Activated CD4-positive, alpha-beta memory T cell treated with anti-CD3 and anti-CD28 coated beads for 36 hours (primary cell): ENCODE results near the gene OR6B2. TPM values are rescaled to one million over a fixed set of nuclear protein-coding genes. Genes with fewer than 3 reads are reported as not detected.
A peak's percentile ranks its signal among the peaks of the same experiment; 100 is the strongest.

Experiments used
- CTCF ChIA-PET: fragments of 350-600 bp; sonication (Branson Sonifier 250); formaldehyde crosslinking; loops from one replicate; lab custom pipeline; 2021; ENCODE audit warnings: antibody characterized with exemption, inconsistent platforms; lab: Charles Lee
- POLR2A ChIA-PET: fragments of 350-600 bp; sonication (Branson Sonifier 250); formaldehyde crosslinking; loops from one replicate; lab custom pipeline; 2021; ENCODE audit warnings: antibody characterized with exemption; lab: Charles Lee
- DNase-seq: peaks from one replicate; pipeline ENCODE4 v3.0.0-alpha.2; 2020
- H3K27ac Mint-ChIP-seq: one replicate; pipeline ENCODE4 v1.8.0; 2021; ENCODE audit warnings: mixed read lengths
- H3K27me3 Mint-ChIP-seq: one replicate; pipeline ENCODE4 v1.8.0; 2021; ENCODE audit warnings: mixed read lengths
- H3K36me3 Mint-ChIP-seq: one replicate; pipeline ENCODE4 v1.8.0; 2021; ENCODE audit warnings: mixed read lengths
- H3K4me1 Mint-ChIP-seq: one replicate; pipeline ENCODE4 v1.8.0; 2021; ENCODE audit warnings: low read depth, mixed read lengths
- H3K4me3 Mint-ChIP-seq: one replicate; pipeline ENCODE4 v1.8.0; 2021; ENCODE audit warnings: mild to moderate bottlenecking, mixed read lengths
- H3K9me3 Mint-ChIP-seq: one replicate; pipeline ENCODE4 v1.8.0; 2021; ENCODE audit warnings: mixed read lengths
- intact Hi-C: fragments of 100-400 bp; cut with micrococcal nuclease; formaldehyde crosslinking; loops from one replicate; pipeline ENCODE4 v1.15.1; 2023
- total RNA-seq, 2 experiments: library from RNA; stranded (reverse); gene quantifications; one replicate each; pipeline ENCODE4 v1.2.3, GENCODE V29; 2021

The OR6B2 gene
- total RNA-seq, result not detected

DNA sequence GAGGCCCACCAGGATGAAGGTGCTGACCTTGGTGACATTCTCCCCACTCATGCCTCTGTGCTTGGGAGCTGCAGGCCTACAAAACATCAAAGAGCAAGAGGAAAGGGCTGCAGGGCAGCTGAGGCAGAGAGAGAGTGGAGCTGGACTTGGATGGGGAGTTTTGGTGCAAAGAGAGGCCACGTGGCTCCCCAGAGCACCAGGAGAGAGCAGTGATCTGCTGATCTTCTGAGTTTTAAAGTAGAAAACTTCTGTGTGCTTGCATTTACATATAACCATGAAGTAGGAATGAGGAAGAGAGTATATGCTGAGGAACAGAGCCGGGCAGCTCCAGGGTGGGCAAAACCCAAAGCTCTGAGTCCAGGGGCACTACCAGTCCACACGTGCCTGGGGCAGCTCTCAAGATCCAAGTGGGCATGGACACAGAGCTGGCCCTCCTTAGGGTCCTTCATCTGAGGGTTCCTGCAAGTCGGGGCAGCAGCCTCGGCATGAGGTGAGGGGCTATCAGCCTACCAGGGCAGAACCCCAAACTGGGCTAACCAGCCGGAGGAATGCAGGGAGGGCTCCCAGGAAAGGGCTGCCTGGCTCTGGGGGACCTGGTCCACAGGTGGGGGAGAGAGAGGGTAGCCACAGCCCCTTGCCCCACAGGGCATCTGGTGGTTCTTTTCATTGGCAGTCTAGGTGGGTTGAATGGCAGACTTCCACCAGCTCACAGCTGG is at the start of gene OR6B2:
TSS of gene OR6B2 (minus strand) at position 51 of the 716 bp plus-strand sequence. CDS start at position 51, 0 bp downstream.
- H3K27ac Mint-ChIP-seq, result no peak within 1 kb of the TSS
- no peaks in the 10 kb centered on the region for H3K4me1 Mint-ChIP-seq
- peaks cover 15% of the 10 kb centered on the region for H3K27me3 Mint-ChIP-seq
- ChIA-PET POLR2A (no interaction called here), CTCF (no interaction called here)
- no peak for DNase-seq
- no peak within 1 kb of the TSS for H3K4me3 Mint-ChIP-seq
- no peaks in the 10 kb centered on the region for H3K9me3 Mint-ChIP-seq
- no peaks in the 10 kb centered on the region for H3K36me3 Mint-ChIP-seq
- intact Hi-C loops, result no loop called here

DNA sequence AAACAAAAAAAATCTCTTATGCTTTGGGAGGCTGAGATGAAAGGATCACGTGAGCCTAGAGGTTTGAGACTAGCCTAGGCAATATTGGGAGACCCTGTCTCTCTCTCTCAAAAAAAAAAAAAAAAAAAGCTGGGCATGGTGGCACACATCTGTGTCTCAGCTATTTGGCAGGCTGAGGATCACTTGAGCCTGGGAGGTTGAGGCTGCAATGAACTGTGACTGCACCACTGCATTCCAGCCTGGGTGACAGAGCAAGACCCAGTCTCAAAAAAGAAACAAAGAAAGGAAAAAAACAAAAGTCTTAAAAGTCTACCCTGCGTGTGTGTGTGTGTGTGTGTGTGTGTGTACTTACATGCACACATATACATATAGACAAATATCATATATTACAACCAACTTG is 48.4 kb upstream of the OR6B2 start:
- intact Hi-C loops, result no loop called here
- Mint-ChIP-seq H3K4me1 (no peaks in the 10 kb centered on the region), H3K36me3 (peaks cover 6% of the 10 kb centered on the region), H3K27me3 (peaks cover 14% of the 10 kb centered on the region), H3K4me3 (no peak overlapping the region), H3K9me3 (peaks cover 15% of the 10 kb centered on the region), H3K27ac (no peak overlapping the region)
- ChIA-PET CTCF (no interaction called here), POLR2A (no interaction called here)
- no peak for DNase-seq

DNA sequence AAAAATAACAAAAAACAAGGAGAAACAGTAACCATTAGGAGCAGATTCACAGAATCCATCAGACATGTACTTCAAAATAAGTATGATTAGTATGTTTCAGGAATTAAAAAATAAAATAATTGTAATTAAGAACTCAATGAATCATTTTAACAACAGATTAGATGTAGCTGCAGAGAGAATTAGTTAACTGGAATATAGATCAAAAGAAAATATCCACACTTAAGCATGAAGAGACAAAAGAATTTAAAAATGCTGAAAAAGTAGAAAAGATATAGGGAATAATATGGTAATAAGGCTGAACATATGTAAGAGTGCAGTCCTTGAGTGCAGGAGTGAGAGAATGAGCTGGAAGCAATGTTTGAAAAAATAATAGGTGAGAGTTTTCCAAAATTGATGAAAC is 47.2 kb upstream of the OR6B2 start:
- DNase-seq, result no peak
- H3K27ac Mint-ChIP-seq, result no peak overlapping the region
- ChIA-PET CTCF (no interaction called here), POLR2A (no interaction called here)
- H3K27me3 Mint-ChIP-seq, result peaks cover 9% of the 10 kb centered on the region
- H3K4me3 Mint-ChIP-seq, result no peak overlapping the region
- intact Hi-C loops, result no loop called here
- H3K4me1 Mint-ChIP-seq, result no peaks in the 10 kb centered on the region
- peaks cover 6% of the 10 kb centered on the region for H3K36me3 Mint-ChIP-seq
- peaks cover 15% of the 10 kb centered on the region for H3K9me3 Mint-ChIP-seq

DNA sequence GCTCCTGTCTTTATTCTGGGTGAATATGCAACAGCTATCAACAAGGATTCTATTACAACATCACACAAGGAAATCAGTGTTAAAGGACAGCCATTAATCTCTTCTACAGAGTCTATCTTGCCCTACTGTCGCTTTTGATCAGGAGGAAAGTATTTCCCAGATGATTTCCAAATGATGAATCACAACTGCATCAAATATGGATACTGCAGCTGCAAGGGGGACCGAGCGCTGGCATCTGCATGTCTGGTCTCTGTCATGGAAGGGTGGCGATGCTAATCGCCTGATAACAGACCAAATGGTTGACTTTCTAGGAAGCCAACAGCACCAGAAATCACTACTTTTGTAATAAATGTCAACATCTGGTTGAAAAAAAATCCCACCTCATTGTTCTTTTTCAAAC is 44.3 kb upstream of the OR6B2 start:
- Mint-ChIP-seq H3K27ac (no peak overlapping the region), H3K27me3 (peaks cover 9% of the 10 kb centered on the region), H3K4me1 (no peaks in the 10 kb centered on the region), H3K9me3 (peaks cover 15% of the 10 kb centered on the region), H3K4me3 (no peak overlapping the region), H3K36me3 (peaks cover 6% of the 10 kb centered on the region)
- intact Hi-C loops, result no loop called here
- POLR2A ChIA-PET, result no interaction called here
- CTCF ChIA-PET, result interaction anchor here (1.1 to 1.4 kb wide), 2 partner anchors 8 to 13 kb away, joined by 3 to 10 read pairs; no protein-coding TSS in a partner anchor
- DNase-seq, result no peak

DNA sequence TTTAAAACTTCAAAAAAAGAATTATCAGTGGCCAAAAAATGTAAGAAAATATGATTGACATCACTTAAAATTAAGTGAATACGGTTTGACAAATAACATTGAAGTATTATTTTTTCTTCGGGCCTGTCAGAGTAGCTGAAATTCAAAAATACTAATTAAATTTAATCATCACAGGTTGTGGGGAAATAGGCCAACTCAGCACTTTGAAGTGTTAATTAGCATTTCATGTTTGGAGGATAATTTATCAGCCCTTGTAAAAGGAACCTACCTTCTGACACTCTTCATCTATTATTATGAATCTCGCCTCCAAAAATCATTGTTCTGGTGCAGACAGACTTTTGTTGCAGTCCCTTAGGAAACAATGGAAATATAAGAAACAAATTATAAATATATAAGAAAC is 40.7 kb upstream of the OR6B2 start:
- ChIA-PET POLR2A (no interaction called here), CTCF (interaction anchor here (1.4 kb wide), 1 partner anchor 10 kb away, joined by 3 read pairs; no protein-coding TSS in a partner anchor)
- H3K4me3 Mint-ChIP-seq, result no peak overlapping the region
- no peaks in the 10 kb centered on the region for H3K9me3 Mint-ChIP-seq
- H3K27me3 Mint-ChIP-seq, result peaks cover 11% of the 10 kb centered on the region
- no peak overlapping the region for H3K27ac Mint-ChIP-seq
- intact Hi-C loops, result no loop called here
- DNase-seq, result no peak
- no peaks in the 10 kb centered on the region for H3K36me3 Mint-ChIP-seq
- H3K4me1 Mint-ChIP-seq, result no peaks in the 10 kb centered on the region

DNA sequence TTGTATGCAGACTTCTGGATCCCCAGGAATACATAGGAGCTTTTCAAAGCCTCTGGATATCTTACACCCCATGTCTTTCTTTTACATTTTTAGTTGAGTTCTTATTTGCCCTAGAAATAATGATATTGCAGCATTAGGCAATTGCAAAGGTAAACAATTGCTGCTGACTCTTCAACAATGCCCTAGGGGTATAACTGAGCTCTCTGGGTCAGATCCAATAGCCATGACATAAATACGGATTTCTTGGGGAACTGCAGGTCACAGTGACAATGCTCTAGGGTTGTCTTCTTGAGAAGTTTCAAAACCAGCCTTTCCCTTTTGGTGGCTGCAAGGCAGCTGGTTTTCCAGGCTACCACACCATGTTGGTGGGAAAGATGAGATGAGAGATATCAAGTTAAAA is 39.6 kb upstream of the OR6B2 start:
- no peak overlapping the region for H3K4me3 Mint-ChIP-seq
- H3K27ac Mint-ChIP-seq, result no peak overlapping the region

DNA sequence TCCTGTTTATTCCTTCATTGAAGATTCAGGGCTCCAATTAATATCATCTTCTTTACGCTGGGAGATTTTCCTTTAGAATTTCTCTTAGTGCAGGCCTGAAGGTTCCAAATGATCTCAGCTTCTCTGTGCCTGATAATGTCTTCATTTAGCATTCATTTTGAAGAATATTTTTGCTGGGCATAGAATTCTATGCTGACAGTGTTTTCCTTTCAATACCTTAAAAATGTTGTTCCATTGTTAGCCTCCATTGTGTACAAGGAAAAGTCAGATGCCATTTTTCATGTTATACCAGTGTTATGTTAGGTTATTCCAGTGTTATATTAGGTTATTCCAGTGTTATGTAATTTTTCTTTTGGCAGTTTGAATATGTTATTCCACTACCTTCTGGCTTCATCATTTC is 38.0 kb upstream of the OR6B2 start:
- intact Hi-C loops, result no loop called here
- Mint-ChIP-seq H3K9me3 (no peaks in the 10 kb centered on the region), H3K27ac (no peak overlapping the region), H3K27me3 (peaks cover 12% of the 10 kb centered on the region), H3K36me3 (no peaks in the 10 kb centered on the region), H3K4me1 (no peaks in the 10 kb centered on the region), H3K4me3 (no peak overlapping the region)
- no peak for DNase-seq
- POLR2A ChIA-PET, result no interaction called here
- CTCF ChIA-PET, result interaction anchor here (0.6 kb wide), 1 partner anchor 66 kb away, joined by 5 read pairs; no protein-coding TSS in a partner anchor

More for the DNA sequence above, 39.6 kb upstream of the OR6B2 start:
- no peak for DNase-seq
- Mint-ChIP-seq H3K4me1 (no peaks in the 10 kb centered on the region), H3K9me3 (no peaks in the 10 kb centered on the region), H3K27me3 (peaks cover 15% of the 10 kb centered on the region), H3K36me3 (no peaks in the 10 kb centered on the region)
- CTCF ChIA-PET, result interaction anchor here (1.0 kb wide), 1 partner anchor 9 kb away, joined by 3 read pairs; no protein-coding TSS in a partner anchor
- intact Hi-C loops, result no loop called here
- POLR2A ChIA-PET, result no interaction called here

DNA sequence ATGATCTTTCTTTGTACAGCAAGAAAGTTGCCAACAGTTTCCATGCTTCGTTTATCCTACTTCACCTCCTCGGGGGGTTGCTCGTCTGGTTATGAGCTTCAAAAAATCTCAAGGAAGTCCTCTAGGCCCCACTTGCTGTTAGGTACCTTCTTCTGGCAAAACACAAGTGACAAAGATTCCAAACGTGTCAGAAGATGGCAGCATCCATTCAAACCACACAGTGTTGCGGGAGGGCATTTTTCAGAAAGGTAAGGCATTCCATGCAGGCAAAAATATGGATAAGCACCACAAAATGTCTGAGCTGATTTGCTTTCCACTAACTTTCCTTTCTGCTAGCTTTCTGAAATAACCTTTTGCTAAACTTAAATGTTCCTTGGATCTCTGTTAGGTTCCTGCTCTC is 36.3 kb upstream of the OR6B2 start:
- Mint-ChIP-seq H3K9me3 (no peaks in the 10 kb centered on the region), H3K4me1 (no peaks in the 10 kb centered on the region), H3K4me3 (no peak overlapping the region), H3K36me3 (no peaks in the 10 kb centered on the region), H3K27ac (no peak overlapping the region), H3K27me3 (peaks cover 12% of the 10 kb centered on the region)
- no peak for DNase-seq
- POLR2A ChIA-PET, result no interaction called here
- CTCF ChIA-PET, result interaction anchor here (0.8 to 2.1 kb wide), 5 partner anchors 9 to 79 kb away, joined by 3 to 14 read pairs (median 3); no protein-coding TSS in a partner anchor
- intact Hi-C loops, result no loop called here

DNA sequence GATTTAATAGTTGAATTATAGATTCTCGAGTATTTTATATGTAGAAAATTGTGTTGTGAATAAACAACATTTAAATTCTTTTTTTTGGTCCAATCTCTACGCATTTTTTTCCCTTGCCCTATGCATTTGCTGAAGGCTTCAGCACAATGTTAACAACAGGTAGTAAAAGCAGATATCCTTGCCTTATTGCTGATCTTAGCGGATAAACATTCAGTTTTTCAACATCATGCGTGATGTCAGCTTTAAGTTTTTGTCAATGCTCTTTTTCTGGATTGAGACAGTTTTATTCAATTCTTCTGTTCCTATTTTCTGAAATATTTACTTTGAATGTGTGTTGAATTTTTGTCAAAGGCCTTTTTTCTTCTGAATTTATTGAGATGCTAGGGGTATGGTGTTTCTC is 34.7 kb upstream of the OR6B2 start:
- no peak overlapping the region for H3K27ac Mint-ChIP-seq
- H3K36me3 Mint-ChIP-seq, result no peaks in the 10 kb centered on the region
- no peak overlapping the region for H3K4me3 Mint-ChIP-seq
- H3K4me1 Mint-ChIP-seq, result no peaks in the 10 kb centered on the region
- ChIA-PET CTCF (interaction anchor here (1.9 kb wide), 1 partner anchor 81 kb away, joined by 6 read pairs; no protein-coding TSS in a partner anchor), POLR2A (no interaction called here)
- no peak for DNase-seq
- intact Hi-C loops, result no loop called here
- H3K27me3 Mint-ChIP-seq, result peaks cover 16% of the 10 kb centered on the region
- H3K9me3 Mint-ChIP-seq, result no peaks in the 10 kb centered on the region

DNA sequence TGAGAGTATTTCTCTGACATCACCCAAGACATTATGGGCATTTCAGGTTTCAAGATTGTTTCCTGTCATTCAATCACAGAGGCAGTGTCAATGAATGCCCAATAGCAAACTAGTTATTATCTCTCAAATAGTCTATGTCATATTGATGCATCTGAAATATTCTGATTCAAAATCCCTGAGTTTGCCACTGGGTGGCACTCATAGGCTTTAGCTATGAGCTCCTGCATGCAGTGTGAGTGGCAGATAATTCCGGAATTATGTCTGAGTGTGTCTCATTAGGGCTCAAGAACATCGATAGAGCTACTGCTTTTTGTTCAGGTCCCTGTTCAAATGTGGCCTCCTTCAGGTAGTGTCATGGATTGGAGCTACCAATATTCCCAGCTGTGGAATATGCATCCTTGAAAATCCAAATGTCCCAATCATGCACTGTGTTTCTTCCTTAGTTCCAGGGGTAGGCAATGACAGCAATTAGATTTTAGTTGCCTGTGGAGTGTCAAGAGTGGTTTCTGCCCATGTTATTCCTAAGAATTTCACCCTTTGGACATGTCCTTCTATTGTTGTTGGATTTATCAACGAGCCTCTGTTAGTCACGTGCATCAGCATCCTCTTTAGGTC is 30.9 kb upstream of the OR6B2 start:
- Mint-ChIP-seq H3K4me3 (no peak overlapping the region), H3K9me3 (no peaks in the 10 kb centered on the region), H3K36me3 (no peaks in the 10 kb centered on the region), H3K4me1 (no peaks in the 10 kb centered on the region), H3K27me3 (peaks cover 21% of the 10 kb centered on the region), H3K27ac (no peak overlapping the region)
- ChIA-PET CTCF (interaction anchor here (0.7 to 4.4 kb wide), 16 partner anchors 9 to 412 kb away, joined by 3 to 172 read pairs (median 4); partner anchors contain the start of gene OTOS), POLR2A (no interaction called here)
- peak; percentile 42 for DNase-seq
- intact Hi-C loops, result loop anchor here (1.0 kb wide), 1 partner anchor 82 kb away; no protein-coding TSS in a partner anchor

DNA sequence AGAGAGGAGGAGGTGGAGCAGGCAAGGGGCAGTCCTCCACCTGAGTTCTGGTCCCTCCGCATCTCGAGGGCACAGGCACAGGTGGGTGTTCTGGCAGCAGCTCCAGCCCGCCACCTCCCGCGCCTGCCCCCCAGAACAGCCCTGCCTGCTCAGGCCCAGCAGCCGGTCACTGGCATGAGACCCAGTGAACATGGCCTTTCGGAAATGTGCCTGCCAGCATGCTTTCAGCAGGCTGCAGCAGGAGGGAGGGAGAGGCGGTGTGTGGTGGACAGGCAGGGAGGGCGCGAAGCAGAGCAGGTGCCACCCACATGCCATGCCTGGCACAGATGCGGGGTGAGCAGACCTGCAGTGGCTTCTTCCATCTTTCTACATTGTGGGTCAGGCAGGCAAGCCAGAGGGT is 26.4 kb upstream of the OR6B2 start:
- no peak for DNase-seq
- no peak overlapping the region for H3K27ac Mint-ChIP-seq
- ChIA-PET CTCF (no interaction called here), POLR2A (no interaction called here)
- H3K4me1 Mint-ChIP-seq, result no peaks in the 10 kb centered on the region
- no peak overlapping the region for H3K4me3 Mint-ChIP-seq
- H3K36me3 Mint-ChIP-seq, result no peaks in the 10 kb centered on the region
- peaks cover 41% of the 10 kb centered on the region for H3K27me3 Mint-ChIP-seq
- intact Hi-C loops, result no loop called here
- H3K9me3 Mint-ChIP-seq, result no peaks in the 10 kb centered on the region

DNA sequence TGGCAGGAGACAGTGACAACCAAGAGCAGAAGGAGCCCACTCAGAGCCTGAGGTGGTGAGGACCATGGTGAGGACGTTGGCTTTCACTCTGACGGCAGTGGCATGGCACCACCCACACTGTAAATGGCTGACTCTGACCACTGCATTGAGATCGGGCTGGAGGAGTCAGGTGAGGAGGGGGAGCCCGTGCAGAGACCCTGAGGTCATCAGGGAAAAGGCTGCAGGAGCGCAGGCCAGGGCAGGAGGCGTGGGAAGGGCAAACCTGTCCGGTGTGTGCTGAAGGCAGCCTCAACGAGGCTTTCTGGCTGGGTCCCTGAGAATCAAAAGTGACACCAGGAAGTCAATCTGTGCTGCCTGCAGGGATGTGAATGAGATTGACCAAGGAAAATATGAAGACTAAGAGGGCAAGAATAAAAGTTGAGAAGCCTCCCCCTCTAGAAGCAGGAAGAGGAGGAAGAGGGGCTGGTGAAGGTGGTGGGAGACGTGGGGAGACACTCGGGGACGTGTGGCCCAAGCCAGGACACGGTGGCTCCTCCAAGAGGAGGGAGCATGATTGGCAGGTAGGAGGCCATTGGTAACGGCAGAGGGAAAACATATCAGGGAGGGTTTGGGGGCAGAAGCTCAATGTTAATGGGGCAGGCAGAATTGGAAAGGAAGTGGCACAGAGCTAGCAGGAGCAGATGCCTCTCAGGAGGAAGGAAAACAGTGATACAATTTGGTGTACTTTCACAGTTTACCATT is 25.1 kb upstream of the OR6B2 start:
- Mint-ChIP-seq H3K9me3 (no peaks in the 10 kb centered on the region), H3K27me3 (peaks cover 34% of the 10 kb centered on the region), H3K4me1 (no peaks in the 10 kb centered on the region), H3K4me3 (no peak overlapping the region), H3K36me3 (no peaks in the 10 kb centered on the region), H3K27ac (no peak overlapping the region)
- intact Hi-C loops, result no loop called here
- CTCF ChIA-PET, result interaction anchor here (0.7 kb wide), 1 partner anchor 88 kb away, joined by 4 read pairs; no protein-coding TSS in a partner anchor
- no peak for DNase-seq
- POLR2A ChIA-PET, result no interaction called here
